HG02840 (cell line): ENCODE measurements around the gene CCT2.

ENCODE experiments used
- ATAC-seq: cut with Tn5 transposase; IDR thresholded peaks from one replicate; pipeline ENCODE4 v1.9.1; 2021; ENCODE audit warnings: mild to moderate bottlenecking, moderate library complexity, moderate number of reproducible peaks; ENCODE audit not compliant: unreplicated experiment, low FRiP score

Gene CCT2

GRCh38 chr12:69585189-69586062, at the start of gene CCT2:
Gene CCT2 (plus strand): TSS chr12:69585459. CDS start chr12:69585522, 63 bp downstream.
- ATAC-seq, result peak; percentile 98

GRCh38 chr12:69540987-69541386, 44.3 kb upstream of the CCT2 start:
- no peak for ATAC-seq

GRCh38 chr12:69544087-69544486, 41.2 kb upstream of the CCT2 start:
- ATAC-seq, result no peak

GRCh38 chr12:69545081-69545480, 40.2 kb upstream of the CCT2 start:
- no peak for ATAC-seq

- no peak for ATAC-seq
Measured at GRCh38 chr12:69546693-69547438, 38.4 kb upstream of the CCT2 start.

- ATAC-seq, result no peak
Measured at GRCh38 chr12:69548687-69549086, 36.6 kb upstream of the CCT2 start.

GRCh38 chr12:69550569-69551350, 34.5 kb upstream of the CCT2 start:
- ATAC-seq, result no peak

GRCh38 chr12:69553628-69554248, 31.5 kb upstream of the CCT2 start:
- no peak for ATAC-seq

- no peak for ATAC-seq
Measured at GRCh38 chr12:69555461-69555860, 29.8 kb upstream of the CCT2 start.

GRCh38 chr12:69556383-69556782, 28.9 kb upstream of the CCT2 start:
- ATAC-seq, result no peak

- ATAC-seq, result no peak
Measured at GRCh38 chr12:69563166-69563762, 22.0 kb upstream of the CCT2 start.

GRCh38 chr12:69566603-69567002, 18.7 kb upstream of the CCT2 start:
- no peak for ATAC-seq

GRCh38 chr12:69569236-69569635, 16.0 kb upstream of the CCT2 start:
- no peak for ATAC-seq

GRCh38 chr12:69570000-69570516, 15.2 kb upstream of the CCT2 start:
- ATAC-seq, result no peak

- no peak for ATAC-seq
Measured at GRCh38 chr12:69570545-69571399, 14.5 kb upstream of the CCT2 start.

GRCh38 chr12:69575346-69575745, 9.9 kb upstream of the CCT2 start:
- no peak for ATAC-seq

GRCh38 chr12:69578283-69578682, 7.0 kb upstream of the CCT2 start:
- no peak for ATAC-seq

GRCh38 chr12:69579029-69579428, 6.2 kb upstream of the CCT2 start:
- no peak for ATAC-seq

GRCh38 chr12:69580074-69580473, 5.2 kb upstream of the CCT2 start:
- ATAC-seq, result no peak
